ENCODE results near the gene HLX.

The HLX gene

DNA sequence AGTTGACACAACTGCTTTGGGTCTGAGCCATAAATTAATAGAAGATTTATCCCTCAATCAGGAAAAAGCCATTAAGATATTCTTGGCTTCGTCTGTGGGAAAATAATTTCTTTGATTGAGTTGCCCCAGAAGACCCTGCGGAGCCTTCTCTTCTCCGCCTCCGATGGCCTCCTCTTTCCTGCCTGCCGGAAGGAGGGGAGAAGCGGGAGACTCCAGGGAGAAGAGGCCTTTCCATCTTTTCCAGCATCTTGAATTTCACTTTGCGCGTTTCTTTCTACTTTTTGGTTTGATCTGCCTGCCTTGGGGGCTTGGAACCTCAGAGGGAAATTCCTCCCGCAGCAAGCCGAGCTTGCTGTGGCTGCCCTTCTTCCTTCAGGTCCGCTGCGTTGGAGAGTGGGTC lies 16.8 kb downstream of the HLX start:
- no peak overlapping the region for H3K4me2 ChIP-seq (ENCODE audit: low read length)
- no peaks in the 10 kb centered on the region for H3K27me3 ChIP-seq (ENCODE audit: insufficient read depth, low read length)
- H3K9me2 ChIP-seq (ENCODE audit: low read depth, low read length): no peaks in the 10 kb centered on the region

DNA sequence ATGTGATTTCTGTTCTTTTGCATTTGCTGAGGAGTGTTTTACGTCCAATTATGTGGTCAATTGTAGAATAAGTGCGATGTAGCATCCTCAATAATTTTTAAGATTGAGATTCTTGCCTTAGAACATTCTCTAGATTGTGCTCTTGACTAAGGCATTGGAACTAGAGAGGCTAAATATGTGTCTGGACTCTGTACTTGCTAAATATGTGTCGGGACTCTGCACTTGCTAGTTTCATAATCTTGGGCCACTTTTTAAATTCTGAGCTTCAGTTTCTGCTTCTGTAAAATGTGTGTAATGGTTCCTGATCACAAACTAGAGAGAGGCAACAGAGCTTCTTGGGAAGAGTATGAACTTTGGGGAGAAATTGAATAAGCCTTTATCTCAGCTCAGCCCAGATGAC lies 21.6 kb downstream of the HLX start:
- no peak overlapping the region for H2AFZ ChIP-seq (ENCODE audit: low read length)
- H3F3A ChIP-seq (ENCODE audit: insufficient read depth, low read length): no peaks in the 10 kb centered on the region
- H4K20me1 ChIP-seq (ENCODE audit: insufficient read depth, low read length): no peaks in the 10 kb centered on the region
- H3K36me3 ChIP-seq (ENCODE audit: insufficient read depth, low read length): no peaks in the 10 kb centered on the region
- H3K79me2 ChIP-seq (ENCODE audit: insufficient read depth, low read length): no peaks in the 10 kb centered on the region
- TF ChIP-seq EZH2 (IDR thresholded peaks at IDR 0.05; ENCODE audit: borderline replicate concordance, low read length): no peak
- TF ChIP-seq, protein P1, sequence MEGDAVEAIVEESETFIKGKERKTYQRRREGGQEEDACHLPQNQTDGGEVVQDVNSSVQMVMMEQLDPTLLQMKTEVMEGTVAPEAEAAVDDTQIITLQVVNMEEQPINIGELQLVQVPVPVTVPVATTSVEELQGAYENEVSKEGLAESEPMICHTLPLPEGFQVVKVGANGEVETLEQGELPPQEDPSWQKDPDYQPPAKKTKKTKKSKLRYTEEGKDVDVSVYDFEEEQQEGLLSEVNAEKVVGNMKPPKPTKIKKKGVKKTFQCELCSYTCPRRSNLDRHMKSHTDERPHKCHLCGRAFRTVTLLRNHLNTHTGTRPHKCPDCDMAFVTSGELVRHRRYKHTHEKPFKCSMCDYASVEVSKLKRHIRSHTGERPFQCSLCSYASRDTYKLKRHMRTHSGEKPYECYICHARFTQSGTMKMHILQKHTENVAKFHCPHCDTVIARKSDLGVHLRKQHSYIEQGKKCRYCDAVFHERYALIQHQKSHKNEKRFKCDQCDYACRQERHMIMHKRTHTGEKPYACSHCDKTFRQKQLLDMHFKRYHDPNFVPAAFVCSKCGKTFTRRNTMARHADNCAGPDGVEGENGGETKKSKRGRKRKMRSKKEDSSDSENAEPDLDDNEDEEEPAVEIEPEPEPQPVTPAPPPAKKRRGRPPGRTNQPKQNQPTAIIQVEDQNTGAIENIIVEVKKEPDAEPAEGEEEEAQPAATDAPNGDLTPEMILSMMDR (IDR thresholded peaks at IDR 0.05; ENCODE audit: low read length): no peak
- no peaks in the 10 kb centered on the region for H3K27me3 ChIP-seq (ENCODE audit: insufficient read depth, low read length)
- no peaks in the 10 kb centered on the region for H3K9me2 ChIP-seq (ENCODE audit: low read depth, low read length)
- no peak overlapping the region for H3K9ac ChIP-seq (ENCODE audit: low read length)
- no peak overlapping the region for H3K4me3 ChIP-seq (ENCODE audit: low read depth, low read length, poor library complexity, severe bottlenecking)
- H3K4me2 ChIP-seq (ENCODE audit: low read length): no peak overlapping the region
- no peaks in the 10 kb centered on the region for H3K4me1 ChIP-seq (ENCODE audit: insufficient read depth, low read length, severe bottlenecking)
- H3K27ac ChIP-seq (ENCODE audit: low read depth, low read length, poor library complexity, severe bottlenecking): no peak overlapping the region
- no peaks in the 10 kb centered on the region for H3K9me3 ChIP-seq (ENCODE audit: low read length)

More for the DNA sequence above, 16.8 kb downstream of the HLX start:
- Histone ChIP-seq H3K4me3 (ENCODE audit: low read depth, low read length, poor library complexity, severe bottlenecking) (no peak overlapping the region), H3K9me3 (ENCODE audit: low read length) (no peaks in the 10 kb centered on the region), H4K20me1 (ENCODE audit: insufficient read depth, low read length) (no peaks in the 10 kb centered on the region), H2AFZ (ENCODE audit: low read length) (no peak overlapping the region), H3K27ac (ENCODE audit: low read depth, low read length, poor library complexity, severe bottlenecking) (no peak overlapping the region), H3K79me2 (ENCODE audit: insufficient read depth, low read length) (no peaks in the 10 kb centered on the region), H3F3A (ENCODE audit: insufficient read depth, low read length) (no peaks in the 10 kb centered on the region), H3K36me3 (ENCODE audit: insufficient read depth, low read length) (no peaks in the 10 kb centered on the region), H3K4me1 (ENCODE audit: insufficient read depth, low read length, severe bottlenecking) (no peaks in the 10 kb centered on the region), H3K9ac (ENCODE audit: low read length) (no peak overlapping the region)
- no peak for TF ChIP-seq EZH2 (IDR thresholded peaks at IDR 0.05; ENCODE audit: borderline replicate concordance, low read length)
- TF ChIP-seq, protein P1 (IDR thresholded peaks at IDR 0.05; ENCODE audit: low read length): no peak

DNA sequence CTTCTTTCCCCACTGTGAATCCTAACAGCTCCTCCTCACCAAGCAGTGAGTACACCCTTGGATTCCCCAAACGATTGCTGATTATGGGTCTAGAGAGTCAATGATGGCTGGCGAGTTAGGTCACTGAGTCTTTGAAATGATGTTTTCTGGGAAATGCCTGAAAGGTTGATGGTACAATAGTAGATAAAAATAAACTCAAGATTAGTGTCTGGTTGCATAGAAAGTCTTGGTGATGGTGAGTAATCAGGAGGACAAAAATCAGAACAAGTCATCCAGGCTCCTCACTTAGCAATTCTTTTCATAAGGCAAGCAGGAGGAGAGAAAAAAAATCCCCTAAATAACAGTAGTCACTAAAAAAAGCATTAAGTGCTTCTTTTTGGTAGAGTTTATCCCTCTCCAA lies 22.6 kb downstream of the HLX start:
- no peak overlapping the region for H3K27ac ChIP-seq (ENCODE audit: low read depth, low read length, poor library complexity, severe bottlenecking)
- H2AFZ ChIP-seq (ENCODE audit: low read length): no peak overlapping the region
- H3K4me1 ChIP-seq (ENCODE audit: insufficient read depth, low read length, severe bottlenecking): no peaks in the 10 kb centered on the region
- H3K79me2 ChIP-seq (ENCODE audit: insufficient read depth, low read length): no peaks in the 10 kb centered on the region
- no peaks in the 10 kb centered on the region for H3K27me3 ChIP-seq (ENCODE audit: insufficient read depth, low read length)
- H3K9ac ChIP-seq (ENCODE audit: low read length): no peak overlapping the region
- no peaks in the 10 kb centered on the region for H4K20me1 ChIP-seq (ENCODE audit: insufficient read depth, low read length)
- no peak for TF ChIP-seq EZH2 (IDR thresholded peaks at IDR 0.05; ENCODE audit: borderline replicate concordance, low read length)
- TF ChIP-seq, protein P1 (IDR thresholded peaks at IDR 0.05; ENCODE audit: low read length): no peak
- no peaks in the 10 kb centered on the region for H3K9me2 ChIP-seq (ENCODE audit: low read depth, low read length)
- H3K36me3 ChIP-seq (ENCODE audit: insufficient read depth, low read length): no peaks in the 10 kb centered on the region
- H3F3A ChIP-seq (ENCODE audit: insufficient read depth, low read length): no peaks in the 10 kb centered on the region
- H3K4me2 ChIP-seq (ENCODE audit: low read length): no peak overlapping the region
- H3K4me3 ChIP-seq (ENCODE audit: low read depth, low read length, poor library complexity, severe bottlenecking): no peak overlapping the region
- H3K9me3 ChIP-seq (ENCODE audit: low read length): no peaks in the 10 kb centered on the region
